Natural killer cell (primary cell): ENCODE data around the gene POLG2. TPM values are rescaled to one million over a fixed set of nuclear protein-coding genes. Genes with fewer than 3 reads are reported as not detected.

ENCODE experiments used
- ATAC-seq, 3 donors: fragments of 150-1000 bp in 2 of 3; fragments of 200-7000 bp in 1 of 3; cut with Tn5 transposase; 1 replicate in 1 of 3; 2 replicates in 2 of 3; pipeline ENCODE4 v1.10.0; 2021; ENCODE audit warnings: mild to moderate bottlenecking in 2 of 3, moderate library complexity in 2 of 3
- DNase-seq, 2 donors: peaks; one replicate each; pipeline versions ENCODE4 v3.0.0 to v3.0.0-alpha.2; 2013 to 2021; ENCODE audit warnings: mixed read lengths in 1 of 2
- H3K27ac ChIP-seq: one replicate; pipeline ENCODE4 v1.5.1; 2013; ENCODE audit warnings: mild to moderate bottlenecking, low read length
- H3K27me3 ChIP-seq: one replicate; pipeline ENCODE4 v1.6.1; 2013; ENCODE audit warnings: low read length; ENCODE audit not compliant: control insufficient read depth, insufficient read depth
- H3K36me3 ChIP-seq: one replicate; pipeline ENCODE4 v1.6.1; 2013; ENCODE audit warnings: low read length; ENCODE audit not compliant: control insufficient read depth, insufficient read depth
- H3K4me1 ChIP-seq: one replicate; pipeline ENCODE4 v1.6.1; 2013; ENCODE audit warnings: low read length; ENCODE audit not compliant: control insufficient read depth, insufficient read depth
- H3K4me3 ChIP-seq: one replicate; pipeline ENCODE4 v1.5.1; 2013; ENCODE audit warnings: low read length
- H3K9me3 ChIP-seq: one replicate; pipeline ENCODE4 v1.6.1; 2013; ENCODE audit warnings: low read length; ENCODE audit not compliant: control insufficient read depth, insufficient read depth
- H3K27ac Mint-ChIP-seq, 2 donors: one replicate each; pipeline ENCODE4 v1.8.0; 2022; ENCODE audit warnings: mild to moderate bottlenecking in 2 of 2, mixed read lengths in 2 of 2, moderate library complexity in 1 of 2
- H3K27me3 Mint-ChIP-seq, 2 donors: one replicate each; pipeline ENCODE4 v1.8.0; 2022; ENCODE audit warnings: low read depth in 2 of 2, mixed read lengths in 2 of 2
- H3K36me3 Mint-ChIP-seq: one replicate; pipeline ENCODE4 v1.8.0; 2022; ENCODE audit warnings: mixed read lengths
- H3K4me1 Mint-ChIP-seq, 2 donors: one replicate each; pipeline ENCODE4 v1.8.0; 2022; ENCODE audit warnings: mixed read lengths in 2 of 2
- H3K4me3 Mint-ChIP-seq: one replicate; pipeline ENCODE4 v1.8.0; 2022; ENCODE audit warnings: mild to moderate bottlenecking, moderate library complexity, mixed read lengths
- H3K9me3 Mint-ChIP-seq, 2 donors: one replicate each; pipeline ENCODE4 v1.8.0; 2022; ENCODE audit warnings: mixed read lengths in 2 of 2
- WGBS: methylation state at CpG from one replicate; pipeline ENCODE4 v1.1.7; 2013; ENCODE audit warnings: missing lambda C conversion rate; ENCODE audit not compliant: insufficient coverage; 5-methylcytosine and 5-hydroxymethylcytosine counted together
- intact Hi-C: fragments of 100-400 bp; cut with micrococcal nuclease; formaldehyde crosslinking; loops from one replicate; pipeline ENCODE4 v1.14.2; 2022
- total RNA-seq, 4 donors: library from RNA; stranded (reverse); fragments of 120-200 nt in 1 of 4; gene quantifications; one replicate each; pipeline versions ENCODE4 v1.2.3 to v1.2.4, GENCODE V29; 2013 to 2022
- TF ChIP-seq, protein P1 (sequence below): fragments of 200-600 bp; IDR thresholded peaks from one replicate; pipeline ENCODE4 v1.8.0; 2022; ENCODE audit warnings: antibody characterized with exemption

The POLG2 gene
- total RNA-seq, 3 donors from 2014 or later (not counting 1 experiment from before 2014, with no cell fraction given): 34.7 to 65.3 (median 41.2) TPM

DNA sequence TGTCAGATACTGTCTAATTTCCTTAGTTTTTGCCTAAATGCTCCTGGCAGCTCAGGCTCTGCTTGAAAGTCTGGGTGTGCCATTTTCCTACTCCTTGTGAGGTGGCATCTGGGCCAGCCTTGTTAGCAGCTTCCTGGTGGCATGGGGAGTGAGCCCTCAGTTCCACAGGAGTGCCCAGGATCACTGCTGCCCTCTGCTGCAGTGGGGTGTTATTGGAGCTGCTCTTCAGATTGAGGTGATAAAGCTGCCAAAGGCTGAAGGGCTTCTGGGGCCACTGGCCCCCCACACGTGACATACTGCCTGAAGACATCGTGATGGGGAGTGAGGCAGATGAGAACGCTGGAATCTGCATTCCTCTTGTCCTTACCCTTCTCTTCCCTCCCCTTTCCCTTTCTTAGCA, 37.3 kb upstream of the POLG2 start:
- H3K27me3 ChIP-seq: no peaks in the 10 kb centered on the region
- Mint-ChIP-seq H3K4me1 (peaks cover 0 to 10% of the 10 kb centered on the region in 2 donors), H3K27ac (peak overlapping the region; percentile 34 to 73), H3K4me3 (no peak overlapping the region), H3K9me3 (no peaks in the 10 kb centered on the region), H3K36me3 (peaks cover 44% of the 10 kb centered on the region), H3K27me3 (no peaks in the 10 kb centered on the region)
- DNase-seq: peak in 1 of 2 donors; percentile 24
- no peaks in the 10 kb centered on the region for H3K4me1 ChIP-seq
- 92% methylated on average over 3 of the region's 3 CpGs for WGBS
- no peak overlapping the region for H3K4me3 ChIP-seq
- peak in 2 of 3 donors; percentile 33 to 47 for ATAC-seq
- H3K9me3 ChIP-seq: no peaks in the 10 kb centered on the region
- peaks cover 85% of the 10 kb centered on the region for H3K36me3 ChIP-seq
- TF ChIP-seq, protein P1, sequence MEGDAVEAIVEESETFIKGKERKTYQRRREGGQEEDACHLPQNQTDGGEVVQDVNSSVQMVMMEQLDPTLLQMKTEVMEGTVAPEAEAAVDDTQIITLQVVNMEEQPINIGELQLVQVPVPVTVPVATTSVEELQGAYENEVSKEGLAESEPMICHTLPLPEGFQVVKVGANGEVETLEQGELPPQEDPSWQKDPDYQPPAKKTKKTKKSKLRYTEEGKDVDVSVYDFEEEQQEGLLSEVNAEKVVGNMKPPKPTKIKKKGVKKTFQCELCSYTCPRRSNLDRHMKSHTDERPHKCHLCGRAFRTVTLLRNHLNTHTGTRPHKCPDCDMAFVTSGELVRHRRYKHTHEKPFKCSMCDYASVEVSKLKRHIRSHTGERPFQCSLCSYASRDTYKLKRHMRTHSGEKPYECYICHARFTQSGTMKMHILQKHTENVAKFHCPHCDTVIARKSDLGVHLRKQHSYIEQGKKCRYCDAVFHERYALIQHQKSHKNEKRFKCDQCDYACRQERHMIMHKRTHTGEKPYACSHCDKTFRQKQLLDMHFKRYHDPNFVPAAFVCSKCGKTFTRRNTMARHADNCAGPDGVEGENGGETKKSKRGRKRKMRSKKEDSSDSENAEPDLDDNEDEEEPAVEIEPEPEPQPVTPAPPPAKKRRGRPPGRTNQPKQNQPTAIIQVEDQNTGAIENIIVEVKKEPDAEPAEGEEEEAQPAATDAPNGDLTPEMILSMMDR: no peak
- H3K27ac ChIP-seq: no peak overlapping the region
- intact Hi-C loops: no loop called here

DNA sequence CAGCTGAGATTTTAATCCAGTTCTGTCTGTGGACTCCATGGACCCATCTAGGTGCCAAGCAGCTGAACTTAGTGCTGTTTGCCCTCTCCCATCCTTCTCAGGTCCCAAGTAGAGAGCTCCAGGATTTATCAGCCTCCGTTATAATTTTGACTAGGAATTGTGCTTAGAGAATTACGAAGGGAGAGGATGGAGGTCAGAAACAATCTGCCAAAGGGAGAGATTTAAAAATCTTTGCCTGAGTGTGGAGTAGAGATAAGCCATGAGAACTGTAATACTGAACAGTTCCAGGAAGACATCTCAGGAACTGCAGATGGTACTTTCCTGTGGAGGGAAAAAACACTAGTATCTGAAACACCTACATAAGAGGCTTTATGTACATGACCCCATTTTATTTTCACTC, 36.9 kb upstream of the POLG2 start:
- no peaks in the 10 kb centered on the region for H3K9me3 ChIP-seq
- H3K4me3 ChIP-seq: no peak overlapping the region
- H3K9me3 Mint-ChIP-seq: no peaks in the 10 kb centered on the region
- H3K4me1 Mint-ChIP-seq: peaks cover 0 to 8% of the 10 kb centered on the region in 2 donors
- H3K27me3 ChIP-seq: no peaks in the 10 kb centered on the region
- no peaks in the 10 kb centered on the region for H3K4me1 ChIP-seq
- ATAC-seq (no peak), DNase-seq (no peak)
- H3K36me3 Mint-ChIP-seq: peaks cover 46% of the 10 kb centered on the region
- intact Hi-C loops: no loop called here
- no peak overlapping the region for H3K27ac ChIP-seq
- TF ChIP-seq, protein P1: no peak
- H3K27me3 Mint-ChIP-seq: no peaks in the 10 kb centered on the region
- 90% methylated on average over 2 of the region's 2 CpGs for WGBS
- H3K4me3 Mint-ChIP-seq: no peak overlapping the region
- H3K27ac Mint-ChIP-seq: peak overlapping the region; percentile 34 to 73
- H3K36me3 ChIP-seq: peaks cover 89% of the 10 kb centered on the region

DNA sequence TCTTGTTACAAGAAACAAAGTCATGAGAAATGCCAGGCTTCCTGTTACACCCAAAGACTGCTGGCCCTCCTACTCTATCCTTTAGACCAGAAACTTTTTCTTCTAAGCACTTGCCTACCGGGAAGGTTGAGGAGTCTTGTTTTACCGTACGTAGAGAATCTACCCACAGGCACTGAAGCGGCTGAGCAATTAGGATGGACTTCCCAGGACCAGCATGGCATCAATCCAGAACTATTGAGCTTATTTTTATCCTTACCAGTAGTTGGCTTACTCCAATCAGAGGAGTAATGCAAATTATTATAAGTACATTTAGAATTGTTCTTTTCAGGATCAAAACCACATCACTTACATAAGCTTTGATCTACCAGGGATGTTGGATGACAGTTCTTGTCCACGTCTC, 35.6 kb upstream of the POLG2 start:
- 85% methylated on average over 5 of the region's 5 CpGs for WGBS
- Mint-ChIP-seq H3K4me3 (no peak overlapping the region), H3K4me1 (peaks cover 0 to 4% of the 10 kb centered on the region in 2 donors), H3K27me3 (no peaks in the 10 kb centered on the region), H3K27ac (peak overlapping the region in 1 of 2 donors; percentile 34), H3K9me3 (no peaks in the 10 kb centered on the region), H3K36me3 (peaks cover 36% of the 10 kb centered on the region)
- H3K27ac ChIP-seq: no peak overlapping the region
- no peaks in the 10 kb centered on the region for H3K9me3 ChIP-seq
- no peak overlapping the region for H3K4me3 ChIP-seq
- H3K36me3 ChIP-seq: peaks cover 92% of the 10 kb centered on the region
- no peaks in the 10 kb centered on the region for H3K27me3 ChIP-seq
- intact Hi-C loops: no loop called here
- DNase-seq (no peak), ATAC-seq (no peak)
- H3K4me1 ChIP-seq: no peaks in the 10 kb centered on the region
- TF ChIP-seq, protein P1: no peak

DNA sequence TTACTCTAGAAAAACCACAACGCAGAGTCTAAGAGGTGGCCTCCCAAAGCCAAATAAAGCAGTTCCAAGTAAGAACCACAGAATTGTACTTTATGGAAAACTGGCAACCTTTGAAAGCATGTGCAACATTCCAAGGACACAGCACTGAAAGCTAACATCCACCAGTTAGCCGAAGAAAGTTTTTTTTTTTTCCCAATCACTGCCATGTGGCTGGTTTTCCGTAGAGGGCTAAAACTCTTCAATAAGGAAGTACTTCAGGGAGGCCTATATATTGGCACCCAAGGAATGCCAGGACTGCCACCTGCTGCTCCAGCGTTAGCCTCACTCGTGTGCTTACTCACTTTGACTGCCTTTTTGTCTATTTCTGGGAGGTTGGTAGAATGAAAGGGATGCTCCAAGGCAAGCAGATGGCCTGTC, 35.1 kb upstream of the POLG2 start:
- Histone ChIP-seq H3K4me1 (no peaks in the 10 kb centered on the region), H3K36me3 (peaks cover 92% of the 10 kb centered on the region), H3K9me3 (no peaks in the 10 kb centered on the region), H3K27me3 (no peaks in the 10 kb centered on the region), H3K27ac (no peak overlapping the region), H3K4me3 (no peak overlapping the region)
- peaks cover 0 to 4% of the 10 kb centered on the region in 2 donors for H3K4me1 Mint-ChIP-seq
- TF ChIP-seq, protein P1: no peak
- no peak overlapping the region for H3K4me3 Mint-ChIP-seq
- H3K9me3 Mint-ChIP-seq: no peaks in the 10 kb centered on the region
- H3K27ac Mint-ChIP-seq: no peak overlapping the region
- DNase-seq (no peak), ATAC-seq (no peak)
- peaks cover 35% of the 10 kb centered on the region for H3K36me3 Mint-ChIP-seq
- WGBS: 88% methylated on average over 5 of the region's 5 CpGs
- H3K27me3 Mint-ChIP-seq: no peaks in the 10 kb centered on the region
- intact Hi-C loops: no loop called here
